GM21737 (cell line): ENCODE data around the gene PRXL2B.
"Not testable (repeated sequence)": the region's sequence is repeated elsewhere in the genome, so short reads cannot be mapped to it uniquely, and the experiment has no call there.

Experiments used
- ATAC-seq: cut with Tn5 transposase; IDR thresholded peaks from one replicate; pipeline ENCODE4 v1.9.1; 2021; ENCODE audit warnings: mild to moderate bottlenecking, moderate library complexity; ENCODE audit not compliant: unreplicated experiment

Gene PRXL2B

GRCh38 chr1:2611031-2611501, 24.5 kb downstream of the PRXL2B start:
- no peak for ATAC-seq

DNA sequence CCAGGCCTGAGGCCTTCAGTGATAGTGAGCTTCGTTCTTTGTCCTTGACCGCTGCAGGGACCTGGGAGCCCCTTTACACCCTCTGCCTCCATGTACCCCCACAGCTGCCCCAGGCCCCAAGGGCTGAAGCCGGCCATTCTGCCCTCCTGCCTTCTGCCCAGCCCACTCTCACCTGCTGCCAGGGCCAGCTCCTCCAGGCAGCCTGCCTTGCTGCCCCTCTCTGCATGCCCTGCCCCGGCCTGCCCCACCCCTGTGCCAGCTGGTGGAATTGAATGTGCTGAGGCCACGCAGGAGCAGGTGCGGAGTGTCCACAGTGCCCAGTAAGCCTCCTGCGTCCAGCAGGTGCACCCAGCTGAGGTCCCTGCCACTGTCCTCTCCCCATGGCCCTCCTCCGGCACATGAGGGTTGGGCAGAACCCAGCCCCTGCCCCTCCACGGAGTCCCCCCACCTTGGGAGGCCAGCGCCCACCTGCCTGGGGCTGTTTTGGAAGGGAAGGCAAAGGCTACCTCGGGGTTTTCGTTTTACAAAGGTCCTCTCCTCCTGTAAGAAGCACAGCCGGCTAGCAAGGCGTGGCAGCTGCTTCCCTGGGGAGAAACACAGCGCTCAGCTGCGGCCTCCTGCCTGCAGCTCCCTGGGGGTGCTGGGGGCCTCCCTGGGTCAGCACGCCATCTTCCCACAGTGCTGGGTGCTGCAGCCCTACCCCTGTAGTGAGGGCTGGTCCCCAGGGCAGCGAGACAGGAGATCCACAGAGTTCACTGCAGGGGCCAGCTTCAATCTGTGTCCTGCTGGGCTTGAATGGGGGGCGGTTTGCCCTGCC, 25.3 kb downstream of the PRXL2B start:
- no peak for ATAC-seq

DNA sequence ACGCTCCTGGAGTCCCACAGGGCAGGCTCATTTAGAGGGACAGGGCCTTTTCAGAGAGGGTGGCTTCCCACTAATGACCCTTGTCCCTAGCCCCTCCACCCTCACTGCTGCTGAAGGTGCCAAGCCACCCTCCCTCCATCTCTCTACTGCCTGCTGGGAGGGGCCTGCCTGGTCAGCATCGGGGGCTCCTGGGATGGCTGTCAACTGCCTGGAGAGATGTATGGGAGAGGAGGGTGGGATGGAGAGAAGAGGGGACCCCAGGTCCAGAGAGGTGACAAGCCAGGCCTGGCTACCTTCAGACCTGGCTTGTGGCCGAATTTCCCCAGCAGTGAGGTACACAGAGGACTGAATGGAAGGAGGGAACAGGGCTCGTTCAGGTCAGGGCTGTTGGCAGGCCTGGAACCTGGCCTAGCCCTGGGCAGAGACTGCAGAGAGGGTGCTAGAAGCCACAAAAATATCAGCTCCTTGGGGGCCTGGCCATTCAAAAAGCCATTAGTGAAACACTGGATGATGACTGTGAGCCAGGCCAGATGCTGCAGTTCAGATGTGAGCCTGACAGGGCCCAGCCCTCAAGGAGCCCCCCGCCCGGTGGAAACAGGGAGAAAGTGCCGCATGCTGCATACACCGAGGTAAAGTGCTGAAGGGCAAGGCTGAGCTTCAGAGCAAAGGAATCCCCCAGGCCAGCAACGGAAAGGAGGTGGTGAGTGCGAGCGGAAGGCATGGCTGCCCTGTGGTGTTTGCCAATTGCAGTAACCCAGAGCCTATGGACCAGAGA, 26.2 kb downstream of the PRXL2B start:
- ATAC-seq = no peak

GRCh38 chr1:2614145-2614544, 27.6 kb downstream of the PRXL2B start:
- no peak for ATAC-seq

GRCh38 chr1:2617971-2618470, 31.4 kb downstream of the PRXL2B start:
- no peak for ATAC-seq

DNA sequence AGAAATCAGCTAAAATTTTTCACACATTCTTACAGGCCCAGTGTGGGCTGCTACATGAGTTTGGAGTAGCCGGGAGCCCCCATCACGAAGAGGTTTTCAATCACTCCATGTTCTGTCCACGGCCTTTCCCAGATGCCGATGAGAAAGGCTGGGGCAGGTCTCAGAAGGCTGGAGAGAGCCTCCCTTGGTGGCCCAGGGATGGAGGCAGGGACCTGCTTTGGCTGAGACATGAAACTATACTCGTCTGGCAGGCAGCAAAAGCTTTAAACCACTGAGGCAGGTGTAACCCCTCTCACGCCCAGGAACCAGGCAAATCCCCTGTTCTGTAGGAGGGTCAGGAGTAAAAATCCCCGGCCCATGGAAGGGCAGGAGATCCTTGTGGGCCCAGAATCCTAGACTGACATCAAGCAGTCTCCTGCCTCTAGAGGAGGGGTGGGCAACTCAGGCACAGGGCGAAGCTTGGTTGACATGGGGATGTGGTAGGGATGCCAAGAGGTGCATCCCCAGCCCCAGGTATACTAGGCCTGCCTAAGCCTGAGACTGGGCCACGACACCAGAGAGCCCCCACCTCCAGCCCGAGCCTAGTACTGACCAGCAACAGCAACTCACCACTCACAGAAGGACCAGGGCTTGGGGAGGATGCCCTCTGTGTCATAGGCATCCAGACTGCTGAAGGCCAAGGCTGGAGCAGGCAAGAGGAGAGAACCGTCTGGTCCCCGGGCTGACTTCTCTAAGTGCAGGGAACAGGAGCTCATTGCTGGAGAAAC, 37.2 kb downstream of the PRXL2B start:
- no peak for ATAC-seq

GRCh38 chr1:2624735-2625300, 38.2 kb downstream of the PRXL2B start:
- ATAC-seq = no peak

GRCh38 chr1:2625311-2625710, 38.7 kb downstream of the PRXL2B start:
- no peak for ATAC-seq

DNA sequence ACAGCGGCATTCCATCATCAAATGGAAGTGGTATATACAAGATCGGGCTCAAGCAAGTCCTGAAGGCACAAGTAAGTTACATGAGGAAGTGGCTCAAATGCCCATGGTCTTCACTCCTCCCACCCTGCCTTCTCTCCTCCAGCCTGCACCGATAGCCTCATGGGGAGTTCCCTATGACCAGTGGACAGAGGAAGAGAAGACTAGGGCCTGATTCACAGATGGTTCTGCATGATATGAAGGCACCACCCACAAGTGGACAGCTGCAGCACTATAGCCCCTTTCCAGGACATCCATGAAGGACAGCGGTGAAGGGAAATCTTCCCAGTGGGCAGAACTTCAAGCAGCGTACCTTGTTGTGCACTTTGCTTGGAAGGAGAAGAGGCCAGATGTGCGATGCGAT, 39.2 kb downstream of the PRXL2B start:
- not testable (repeated sequence) for ATAC-seq

DNA sequence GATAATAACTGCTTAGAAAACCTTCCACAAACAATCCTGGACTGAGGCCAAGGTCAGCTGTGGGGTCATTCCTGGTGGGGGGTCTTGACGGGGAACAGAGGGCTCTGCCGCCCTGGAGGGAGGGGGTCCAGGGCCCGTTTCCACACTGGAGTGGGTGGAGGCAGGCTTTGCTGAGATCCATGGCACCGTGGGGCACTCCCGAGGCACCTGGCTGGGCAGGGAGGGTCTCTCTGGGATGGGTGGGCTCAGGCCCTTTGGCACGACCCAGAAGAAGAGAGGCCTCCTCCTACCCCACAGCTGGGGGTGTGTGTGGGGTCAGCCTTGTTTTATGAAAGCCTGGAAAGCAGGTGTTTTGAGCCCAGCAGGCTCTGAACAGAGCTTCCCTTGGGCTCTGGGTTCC, 41.2 kb downstream of the PRXL2B start:
- ATAC-seq = no peak

DNA sequence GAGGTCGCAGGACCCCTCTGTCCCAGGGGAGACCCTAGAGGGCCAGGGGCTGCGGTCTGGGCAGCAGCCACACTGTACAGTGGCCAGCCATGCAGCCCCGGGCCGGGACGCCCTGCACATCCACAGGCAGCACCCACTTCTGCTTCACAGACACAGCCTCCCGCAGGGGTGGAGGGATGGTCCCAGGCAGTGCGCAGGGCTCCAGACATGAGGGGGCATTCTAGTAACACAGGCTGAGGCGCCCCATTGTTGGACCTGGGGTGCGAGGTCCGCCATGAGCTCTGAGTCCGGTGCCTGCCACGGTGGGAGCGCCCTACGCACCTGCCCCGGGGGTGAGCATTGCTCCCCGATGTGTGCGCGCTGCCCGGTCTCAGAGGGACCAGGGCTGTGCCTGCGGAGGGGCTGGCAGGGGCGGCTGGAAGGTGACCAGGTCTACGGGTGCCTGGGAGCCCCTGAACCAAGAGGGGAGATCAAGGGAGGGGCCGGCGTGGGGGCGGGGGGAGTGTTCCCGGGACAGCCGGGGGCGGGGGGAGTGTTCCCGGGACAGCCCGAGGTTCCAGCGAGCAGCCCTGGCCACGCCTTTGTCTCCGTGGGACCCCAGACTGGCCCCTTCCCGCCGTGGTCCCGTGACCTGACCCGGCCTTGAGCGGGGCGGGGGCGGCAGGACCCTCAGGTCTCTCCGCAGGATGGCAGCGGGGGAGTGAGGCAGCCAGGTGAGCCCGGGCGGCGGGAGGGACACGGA, 41.8 kb downstream of the PRXL2B start:
- no peak for ATAC-seq

GRCh38 chr1:2628933-2629626, 42.5 kb downstream of the PRXL2B start:
- ATAC-seq = no peak

GRCh38 chr1:2629627-2630497, 43.3 kb downstream of the PRXL2B start:
- no peak for ATAC-seq

DNA sequence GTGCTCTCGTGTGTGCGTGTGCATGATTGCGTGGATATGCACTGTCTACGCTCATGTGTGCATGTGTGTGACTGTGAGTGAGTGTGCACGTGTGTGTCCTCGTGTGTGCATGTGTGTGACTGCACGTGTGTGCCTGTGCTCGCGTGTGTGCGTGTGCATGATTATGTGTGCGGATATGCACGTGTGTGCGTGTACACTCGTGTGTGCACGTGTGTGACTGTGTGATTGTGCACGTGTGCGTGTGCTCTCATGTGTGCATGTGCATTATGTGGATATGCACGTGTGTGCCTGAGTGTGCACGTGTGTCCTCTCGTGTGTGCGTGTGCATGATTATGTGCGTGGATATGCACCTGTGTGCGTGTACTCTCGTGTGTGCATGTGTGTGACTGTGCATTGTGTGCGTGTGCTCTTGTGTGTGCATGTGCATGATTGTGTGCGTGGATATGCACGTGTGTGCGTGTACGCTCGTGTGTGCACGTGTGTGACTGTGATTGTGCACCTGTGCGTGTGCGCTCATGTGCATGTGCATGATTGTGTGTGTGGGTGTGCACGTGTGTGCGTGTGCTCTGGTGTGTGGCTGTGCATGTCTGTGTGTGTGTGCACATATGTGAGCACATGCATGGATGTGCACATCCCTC, 44.0 kb downstream of the PRXL2B start:
- ATAC-seq = no peak

GRCh38 chr1:2631136-2632050, 44.8 kb downstream of the PRXL2B start:
- no peak for ATAC-seq

DNA sequence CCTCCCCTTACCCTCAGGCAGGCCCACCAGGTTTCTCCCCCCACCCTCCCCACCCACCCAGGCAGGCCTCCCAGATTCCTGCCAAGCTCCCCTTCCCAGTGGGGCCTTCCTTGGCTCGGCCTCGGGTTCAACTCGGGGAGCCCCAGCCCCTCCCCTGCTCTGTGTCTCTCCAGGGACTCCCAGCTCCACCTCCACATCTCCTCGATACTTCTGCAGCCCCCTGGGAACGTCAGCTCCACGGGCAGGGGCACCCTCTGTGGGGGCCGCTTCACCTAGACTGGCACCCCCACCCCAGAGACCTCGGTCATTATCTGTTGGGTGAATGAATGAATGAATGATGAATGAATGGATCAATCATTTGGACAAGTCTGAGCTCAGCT, 45.5 kb downstream of the PRXL2B start:
- no peak for ATAC-seq
